Mesendoderm (in vitro differentiated cells): ENCODE data around the gene NR5A2.

Experiments used
- DNase-seq: peaks from one replicate; pipeline ENCODE4 v3.0.0; 2013
- H2AK5ac ChIP-seq: 2 replicates; pipeline ENCODE4 v1.6.1; 2013; ENCODE audit warnings: low read length, inconsistent platforms
- H2BK120ac ChIP-seq: 2 replicates; pipeline ENCODE4 v1.6.1; 2013; ENCODE audit warnings: low read depth, mild to moderate bottlenecking, low read length, moderate library complexity, mixed read lengths
- H2BK15ac ChIP-seq: replicated peaks from 2 replicates; pipeline ENCODE4 v1.6.1; 2013; ENCODE audit warnings: low read depth, mild to moderate bottlenecking, moderate library complexity
- H2BK5ac ChIP-seq: 2 replicates; pipeline ENCODE4 v1.6.1; 2013; ENCODE audit warnings: low read length, inconsistent platforms
- H3K18ac ChIP-seq: 2 replicates; pipeline ENCODE4 v1.6.1; 2013; ENCODE audit warnings: mild to moderate bottlenecking, low read length, mixed read lengths
- H3K23ac ChIP-seq: one replicate; pipeline ENCODE4 v1.6.1; 2013; ENCODE audit warnings: low read length
- H3K27ac ChIP-seq: 2 replicates; pipeline ENCODE4 v1.5.1; 2013; ENCODE audit warnings: low read depth, mild to moderate bottlenecking, inconsistent platforms, low read length, moderate library complexity
- H3K27me3 ChIP-seq: 2 replicates; pipeline ENCODE4 v1.6.1; 2013; ENCODE audit warnings: low read length, control low read depth, mild to moderate bottlenecking, inconsistent platforms; ENCODE audit not compliant: insufficient read depth, poor library complexity
- H3K36me3 ChIP-seq: 2 replicates; pipeline ENCODE4 v1.6.1; 2013; ENCODE audit warnings: low read length, inconsistent platforms; ENCODE audit not compliant: control insufficient read depth, insufficient read depth
- H3K4ac ChIP-seq: one replicate; pipeline ENCODE4 v1.6.1; 2013; ENCODE audit warnings: low read depth, mild to moderate bottlenecking, low read length, moderate library complexity
- H3K4me1 ChIP-seq: 2 replicates; pipeline ENCODE4 v1.6.1; 2013; ENCODE audit warnings: low read depth, low read length, inconsistent platforms; ENCODE audit not compliant: control insufficient read depth
- H3K4me2 ChIP-seq: 2 replicates; pipeline ENCODE4 v1.6.1; 2013; ENCODE audit warnings: low read length
- H3K4me3 ChIP-seq: 2 replicates; pipeline ENCODE4 v1.5.1; 2013; ENCODE audit warnings: mild to moderate bottlenecking, low read length
- H3K56ac ChIP-seq: one replicate; pipeline ENCODE4 v1.6.1; 2013; ENCODE audit warnings: low read length
- H3K79me1 ChIP-seq: 2 replicates; pipeline ENCODE4 v1.6.1; 2013; ENCODE audit warnings: low read length, inconsistent platforms
- H3K79me2 ChIP-seq: 2 replicates; pipeline ENCODE4 v1.6.1; 2013; ENCODE audit warnings: mild to moderate bottlenecking, low read length; ENCODE audit not compliant: control insufficient read depth, insufficient read depth
- H3K9ac ChIP-seq: 2 replicates; pipeline ENCODE4 v1.6.1; 2013; ENCODE audit warnings: low read length, inconsistent platforms
- H4K5ac ChIP-seq: one replicate; pipeline ENCODE4 v1.6.1; 2013; ENCODE audit warnings: low read length
- H4K8ac ChIP-seq: one replicate; pipeline ENCODE4 v1.6.1; 2013; ENCODE audit warnings: low read depth, mild to moderate bottlenecking, control low read depth, low read length, moderate library complexity
- WGBS: extraction: QIAGEN DNeasy Blood & Tissue Kit; methylation state at CpG from one replicate; pipeline ENCODE4 v1.1.7; 2013; ENCODE audit warnings: low lambda C conversion rate, missing lambda C conversion rate; ENCODE audit not compliant: insufficient coverage; ENCODE audit errors: extremely low coverage; 5-methylcytosine and 5-hydroxymethylcytosine counted together

NR5A2 gene

GRCh38 chr1:200153277-200154055, 126.0 kb downstream of the NR5A2 start:
- H3K79me2 ChIP-seq: no peaks in the 10 kb centered on the region
- H2BK15ac ChIP-seq: no peak overlapping the region
- no peak overlapping the region for H3K9ac ChIP-seq
- H3K18ac ChIP-seq: no peak overlapping the region
- no peak overlapping the region for H2BK5ac ChIP-seq
- H3K23ac ChIP-seq: no peak overlapping the region
- no peak overlapping the region for H3K4me2 ChIP-seq
- no peaks in the 10 kb centered on the region for H3K36me3 ChIP-seq
- no peaks in the 10 kb centered on the region for H3K79me1 ChIP-seq
- no peaks in the 10 kb centered on the region for H3K27me3 ChIP-seq
- H3K27ac ChIP-seq: no peak overlapping the region
- no peak overlapping the region for H4K8ac ChIP-seq
- H3K4me3 ChIP-seq: no peak overlapping the region
- no peak for DNase-seq
- H4K5ac ChIP-seq: no peak overlapping the region
- H3K56ac ChIP-seq: no peak overlapping the region
- H2BK120ac ChIP-seq: no peak overlapping the region
- no peaks in the 10 kb centered on the region for H3K4me1 ChIP-seq
- no peak overlapping the region for H2AK5ac ChIP-seq
- no CpG with 5 or more reads among the region's 3 CpGs for WGBS
- H3K4ac ChIP-seq: no peak overlapping the region

DNA sequence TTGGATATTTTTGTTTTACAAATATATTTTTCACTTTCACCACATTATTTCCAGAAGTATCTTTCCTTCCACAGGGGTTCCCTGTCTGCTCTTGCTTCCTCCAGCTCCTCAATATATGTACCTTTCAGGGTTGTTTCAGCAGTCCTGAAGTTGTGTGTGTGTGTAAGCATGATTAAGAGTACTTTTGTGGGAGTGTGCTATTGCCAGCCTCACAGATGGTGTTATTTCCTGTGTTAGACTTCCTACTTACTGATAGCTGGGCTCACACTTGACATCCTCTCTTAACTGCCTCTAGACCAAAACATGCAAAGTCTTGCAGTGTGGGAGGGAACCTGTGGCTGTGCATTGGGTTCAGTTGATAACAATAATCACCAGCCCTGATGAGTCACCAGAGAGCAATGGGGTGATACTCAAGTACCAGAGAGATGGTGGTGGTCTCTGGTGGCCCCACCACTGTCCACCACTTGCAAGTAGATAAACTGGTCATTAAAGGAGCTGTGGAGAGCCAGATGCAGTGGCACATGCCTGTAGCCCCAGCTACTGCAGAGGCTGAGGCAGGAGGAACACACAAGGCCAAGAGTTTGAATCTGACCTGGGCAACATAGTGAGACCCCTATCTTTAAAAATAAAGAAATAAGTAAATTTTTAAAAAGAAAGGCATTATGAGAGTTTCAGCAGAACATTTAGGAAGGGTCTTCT, 126.7 kb downstream of the NR5A2 start:
- no peaks in the 10 kb centered on the region for H3K79me1 ChIP-seq
- no peak overlapping the region for H2BK120ac ChIP-seq
- no peak overlapping the region for H2AK5ac ChIP-seq
- no peak overlapping the region for H3K4me2 ChIP-seq
- H2BK15ac ChIP-seq: no peak overlapping the region
- no peak overlapping the region for H3K27ac ChIP-seq
- no peak overlapping the region for H3K9ac ChIP-seq
- no peaks in the 10 kb centered on the region for H3K79me2 ChIP-seq
- H3K18ac ChIP-seq: no peak overlapping the region
- no peak overlapping the region for H4K5ac ChIP-seq
- H4K8ac ChIP-seq: no peak overlapping the region
- no peak overlapping the region for H3K56ac ChIP-seq
- H2BK5ac ChIP-seq: no peak overlapping the region
- H3K27me3 ChIP-seq: no peaks in the 10 kb centered on the region
- DNase-seq: peak; percentile 81
- H3K23ac ChIP-seq: no peak overlapping the region
- no peaks in the 10 kb centered on the region for H3K36me3 ChIP-seq
- no peak overlapping the region for H3K4me3 ChIP-seq
- H3K4ac ChIP-seq: no peak overlapping the region
- H3K4me1 ChIP-seq: no peaks in the 10 kb centered on the region

DNA sequence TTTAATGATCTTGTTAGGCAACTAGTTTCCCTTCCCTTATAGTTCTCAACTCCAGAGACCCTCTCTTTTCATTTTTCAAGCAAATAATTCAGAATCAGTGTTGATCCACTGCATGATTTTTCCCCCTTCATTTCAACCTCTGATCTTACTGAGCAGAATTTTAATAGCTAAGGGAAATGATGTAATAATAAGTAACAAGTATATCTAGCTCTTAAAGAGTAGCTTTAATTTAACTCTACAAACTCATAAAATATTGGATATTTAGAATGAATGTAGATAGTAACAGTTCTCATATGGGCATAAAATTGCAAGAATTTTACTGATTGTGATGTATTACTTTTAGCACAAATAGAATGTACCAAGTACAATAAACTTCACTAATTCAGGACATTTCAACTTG, 130.2 kb downstream of the NR5A2 start:
- Histone ChIP-seq H3K4me2 (no peak overlapping the region), H2BK5ac (no peak overlapping the region), H3K27me3 (no peaks in the 10 kb centered on the region), H3K4ac (no peak overlapping the region), H3K4me3 (no peak overlapping the region), H3K23ac (no peak overlapping the region), H4K5ac (no peak overlapping the region), H3K27ac (no peak overlapping the region), H3K18ac (no peak overlapping the region), H2AK5ac (no peak overlapping the region), H3K9ac (no peak overlapping the region), H3K36me3 (no peaks in the 10 kb centered on the region), H2BK120ac (no peak overlapping the region), H4K8ac (no peak overlapping the region), H3K79me2 (no peaks in the 10 kb centered on the region), H2BK15ac (no peak overlapping the region), H3K79me1 (no peaks in the 10 kb centered on the region), H3K4me1 (no peaks in the 10 kb centered on the region), H3K56ac (no peak overlapping the region)
- no peak for DNase-seq

GRCh38 chr1:200161801-200162200, 134.3 kb downstream of the NR5A2 start:
- H3K27ac ChIP-seq: no peak overlapping the region
- no peaks in the 10 kb centered on the region for H3K4me1 ChIP-seq
- H4K5ac ChIP-seq: no peak overlapping the region
- no peak overlapping the region for H3K18ac ChIP-seq
- no peak overlapping the region for H4K8ac ChIP-seq
- no peaks in the 10 kb centered on the region for H3K79me2 ChIP-seq
- no peaks in the 10 kb centered on the region for H3K79me1 ChIP-seq
- no peak overlapping the region for H3K23ac ChIP-seq
- no peak overlapping the region for H3K9ac ChIP-seq
- H2AK5ac ChIP-seq: no peak overlapping the region
- no peak overlapping the region for H3K4ac ChIP-seq
- no peak overlapping the region for H3K4me3 ChIP-seq
- H2BK120ac ChIP-seq: no peak overlapping the region
- no peaks in the 10 kb centered on the region for H3K27me3 ChIP-seq
- DNase-seq: no peak
- H3K56ac ChIP-seq: no peak overlapping the region
- no CpG with 5 or more reads among the region's 4 CpGs for WGBS
- no peak overlapping the region for H2BK5ac ChIP-seq
- no peak overlapping the region for H3K4me2 ChIP-seq
- no peak overlapping the region for H2BK15ac ChIP-seq
- H3K36me3 ChIP-seq: no peaks in the 10 kb centered on the region

DNA sequence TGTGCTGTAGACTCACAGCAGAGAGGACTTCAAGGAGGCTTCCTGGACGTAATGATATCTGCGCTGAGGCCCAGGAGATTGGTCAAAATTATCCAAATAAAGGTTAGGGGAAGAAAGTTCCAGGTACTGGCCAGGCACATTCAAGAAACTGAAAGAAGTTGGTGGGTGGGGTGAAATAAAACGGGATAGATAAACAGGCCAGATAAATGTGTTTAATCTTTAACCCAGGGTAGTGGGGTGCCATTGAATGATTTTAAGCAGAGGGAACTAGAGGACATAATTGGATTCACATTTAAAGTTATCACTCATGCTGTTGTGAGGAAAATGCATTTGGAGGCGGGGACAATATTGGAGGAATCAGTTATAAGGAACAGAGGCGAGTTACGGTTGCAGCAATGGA, 134.7 kb downstream of the NR5A2 start:
- no peaks in the 10 kb centered on the region for H3K27me3 ChIP-seq
- H3K79me2 ChIP-seq: no peaks in the 10 kb centered on the region
- H3K4me2 ChIP-seq: no peak overlapping the region
- WGBS: no CpG with 5 or more reads among the region's 6 CpGs
- H3K4ac ChIP-seq: no peak overlapping the region
- no peaks in the 10 kb centered on the region for H3K79me1 ChIP-seq
- H3K18ac ChIP-seq: no peak overlapping the region
- no peak overlapping the region for H2BK5ac ChIP-seq
- H2BK120ac ChIP-seq: no peak overlapping the region
- no peak overlapping the region for H2BK15ac ChIP-seq
- H4K5ac ChIP-seq: no peak overlapping the region
- H2AK5ac ChIP-seq: no peak overlapping the region
- H4K8ac ChIP-seq: no peak overlapping the region
- no peaks in the 10 kb centered on the region for H3K4me1 ChIP-seq
- no peak overlapping the region for H3K23ac ChIP-seq
- no peak overlapping the region for H3K27ac ChIP-seq
- no peak overlapping the region for H3K9ac ChIP-seq
- H3K4me3 ChIP-seq: no peak overlapping the region
- DNase-seq: no peak
- no peaks in the 10 kb centered on the region for H3K36me3 ChIP-seq
- no peak overlapping the region for H3K56ac ChIP-seq

- Histone ChIP-seq H3K79me2 (no peaks in the 10 kb centered on the region), H3K79me1 (no peaks in the 10 kb centered on the region), H3K4me1 (no peaks in the 10 kb centered on the region), H2AK5ac (no peak overlapping the region), H4K8ac (no peak overlapping the region), H3K27me3 (no peaks in the 10 kb centered on the region), H3K56ac (no peak overlapping the region), H3K18ac (no peak overlapping the region), H2BK5ac (no peak overlapping the region), H3K4me2 (no peak overlapping the region), H3K4me3 (no peak overlapping the region), H3K9ac (no peak overlapping the region), H2BK120ac (no peak overlapping the region), H4K5ac (no peak overlapping the region), H2BK15ac (no peak overlapping the region), H3K4ac (no peak overlapping the region), H3K27ac (no peak overlapping the region), H3K36me3 (no peaks in the 10 kb centered on the region), H3K23ac (no peak overlapping the region)
- DNase-seq: no peak
Observed at GRCh38 chr1:200162877-200163276, 135.4 kb downstream of the NR5A2 start.
